ENCODE data around the gene GADD45B. TPM values are rescaled to one million over a fixed set of nuclear protein-coding genes. Genes with fewer than 3 reads are reported as not detected.

Gene GADD45B
- total and polyA plus RNA-seq, 3 donors from 2014 or later = 16.9 to 59.7 (median 30.5) TPM

DNA sequence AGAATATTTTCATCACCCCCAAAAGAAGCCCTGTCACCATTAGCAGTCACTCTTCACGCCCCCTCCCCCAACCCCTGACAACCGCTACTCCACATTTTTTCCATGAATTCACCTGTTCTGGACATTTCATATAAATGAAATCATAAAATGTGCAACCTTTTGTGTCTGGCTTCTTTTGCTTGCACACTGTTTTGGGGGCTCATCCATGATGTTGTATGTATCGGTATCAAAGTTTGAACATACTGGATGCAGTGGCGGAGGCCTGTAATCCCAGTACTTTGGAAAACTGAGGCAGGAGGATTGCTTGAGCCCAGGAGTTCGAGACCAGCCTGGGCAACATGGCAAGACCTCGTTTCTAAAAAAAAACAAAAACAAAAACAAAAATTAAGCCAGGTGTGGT is 7.2 kb downstream of the GADD45B start:
- Histone ChIP-seq H3K4me1 (peaks cover 4% of the 10 kb centered on the region), H3K27ac (no peak overlapping the region), H3K27me3 (no peaks in the 10 kb centered on the region), H3K9me3 (no peaks in the 10 kb centered on the region), H3K4me3 (no peak overlapping the region), H3K36me3 (ENCODE audit: low read depth, missing control alignments) (no peaks in the 10 kb centered on the region)
- intact Hi-C loops (cut with DNase I; ENCODE audit: low total_unique reads) = no loop called here
- DNase-seq = no peak
- TF ChIP-seq POLR2A (IDR thresholded peaks at IDR 0.05) (no peak), CTCF (IDR thresholded peaks at IDR 0.05) (no peak)
- 87 to 89% methylated on average over 6 of the region's 6 CpGs for WGBS, 2 donors

- Histone ChIP-seq H3K4me3 (no peak overlapping the region), H3K9me3 (no peaks in the 10 kb centered on the region), H3K36me3 (ENCODE audit: low read depth, missing control alignments) (no peaks in the 10 kb centered on the region), H3K27ac (no peak overlapping the region), H3K4me1 (peaks cover 10% of the 10 kb centered on the region), H3K27me3 (no peaks in the 10 kb centered on the region)
- WGBS, 2 donors = 84 to 86% methylated on average over 4 of the region's 4 CpGs
- intact Hi-C loops (cut with DNase I; ENCODE audit: low total_unique reads) = no loop called here
- DNase-seq = no peak
- TF ChIP-seq CTCF (IDR thresholded peaks at IDR 0.05) (no peak), POLR2A (IDR thresholded peaks at IDR 0.05) (no peak)
These were observed 7.7 kb downstream of the GADD45B start for GRCh38 chr19:2483484-2484151.

DNA sequence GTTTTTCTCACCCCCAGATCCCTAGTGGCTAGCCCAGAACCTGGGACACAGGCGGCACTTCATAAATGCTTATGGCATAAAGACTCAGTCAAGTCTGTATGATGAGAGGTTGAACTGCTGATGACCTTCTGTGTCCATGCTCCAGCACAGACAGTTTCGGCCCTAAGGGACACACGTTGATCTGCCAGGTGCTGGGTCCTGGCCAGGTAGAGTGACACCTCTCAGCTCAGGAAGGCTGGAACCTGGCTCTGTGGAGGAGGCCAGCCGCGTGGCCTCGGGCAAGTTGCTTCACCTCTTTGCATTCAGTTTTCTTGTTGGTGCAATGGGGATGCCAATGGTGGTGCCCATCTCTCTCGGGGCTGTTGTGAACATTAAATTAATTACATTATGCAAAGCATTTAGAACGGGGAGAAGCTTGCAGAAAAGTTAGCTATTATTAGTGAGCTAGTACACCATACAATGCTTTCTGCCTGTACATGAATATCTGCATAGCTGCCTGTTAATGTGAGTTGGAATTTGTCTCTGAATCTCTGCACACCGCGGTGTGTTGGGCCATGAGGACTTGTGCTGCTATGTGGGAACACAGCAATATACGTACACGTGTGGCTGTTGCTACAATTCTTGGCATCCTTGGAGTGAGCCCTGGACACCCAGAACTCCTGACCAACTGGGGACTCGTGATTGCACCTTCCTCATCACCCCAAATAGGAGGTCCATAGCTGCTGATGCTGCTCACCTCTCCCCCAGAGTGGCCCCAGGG is 8.4 kb downstream of the GADD45B start:
- 84 to 88% methylated on average over 10 to 13 of the region's 13 CpGs for WGBS, 2 donors

GRCh38 chr19:2485428-2485827 is 9.5 kb downstream of the GADD45B start:
- WGBS, 2 donors = 76 to 79% methylated on average over 8 of the region's 8 CpGs
- intact Hi-C loops (cut with DNase I; ENCODE audit: low total_unique reads) = no loop called here
- DNase-seq = no peak
- H3K27ac ChIP-seq = no peak overlapping the region
- no peak for TF ChIP-seq POLR2A (IDR thresholded peaks at IDR 0.05)
- TF ChIP-seq CTCF (IDR thresholded peaks at IDR 0.05) = no peak
- no peak overlapping the region for H3K4me3 ChIP-seq
- no peaks in the 10 kb centered on the region for H3K9me3 ChIP-seq
- H3K36me3 ChIP-seq (ENCODE audit: low read depth, missing control alignments) = no peaks in the 10 kb centered on the region
- no peaks in the 10 kb centered on the region for H3K27me3 ChIP-seq
- H3K4me1 ChIP-seq = peaks cover 15% of the 10 kb centered on the region

More for the DNA sequence above, 8.4 kb downstream of the GADD45B start:
- no peak for DNase-seq
- H3K4me1 ChIP-seq = peaks cover 12% of the 10 kb centered on the region
- TF ChIP-seq CTCF (IDR thresholded peaks at IDR 0.05) (no peak), POLR2A (IDR thresholded peaks at IDR 0.05) (no peak)
- H3K36me3 ChIP-seq (ENCODE audit: low read depth, missing control alignments) = no peaks in the 10 kb centered on the region
- H3K27ac ChIP-seq = no peak overlapping the region
- H3K9me3 ChIP-seq = no peaks in the 10 kb centered on the region
- intact Hi-C loops (cut with DNase I; ENCODE audit: low total_unique reads) = no loop called here
- no peaks in the 10 kb centered on the region for H3K27me3 ChIP-seq
- no peak overlapping the region for H3K4me3 ChIP-seq
